K562 (cell line): ENCODE data around the gene RIN3. TPM values are rescaled to one million over a fixed set of nuclear protein-coding genes. Genes with fewer than 3 reads are reported as not detected.

Experiments used
- ATAC-seq: fragments of 200-7000 bp; cut with Tn5 transposase; 3 replicates; pipeline ENCODE4 v1.9.1; 2020; ENCODE audit warnings: moderate library complexity
- BruUV-seq: library from RNA; stranded (reverse); fragments of 400-500 nt; replicated peaks from 2 replicates; lab custom pipeline; 2021; lab: Mats Ljungman, UMichigan
- CTCF ChIA-PET: fragments of 300-600 bp; formaldehyde crosslinking; extraction: SDS; loops from one replicate; lab custom pipeline; 2021; ENCODE audit warnings: low intra/inter-chr PET ratio; lab: Yijun Ruan, JAX
- POLR2A ChIA-PET: fragments of 300-600, 350-650 bp; sonication (Branson Sonifier 250); formaldehyde crosslinking; extraction: SDS; loops from one replicate; lab custom pipeline; 2021; ENCODE audit warnings: antibody characterized with exemption, inconsistent platforms; lab: Yijun Ruan, JAX
- DNase-seq, 4 experiments: peaks; one replicate each; pipeline versions ENCODE4 v3.0.0 to v3.0.0-alpha.2; 2011 to 2018; ENCODE audit warnings: low spot score in 3 of 4, mixed read lengths in 3 of 4; ENCODE audit errors: extremely low read depth in 1 of 4
- FAIRE-seq: peaks from 2 replicates; lab custom pipeline; 2011; peaks lifted over from hg19 to GRCh38; lab: Jason Lieb, UNC
- H2AFZ ChIP-seq: 2 replicates; pipeline ENCODE4 v1.6.0; 2011; ENCODE audit warnings: low read depth, low read length, control low read depth, inconsistent platforms
- H3K27ac ChIP-seq: fragments of 200-600 bp; 3 replicates; pipeline ENCODE4 v1.8.0; 2011; ENCODE audit warnings: low read depth, mild to moderate bottlenecking, control low read depth, inconsistent platforms, low read length, moderate library complexity, mixed read lengths; ENCODE audit errors: extremely low read depth
- H3K27me3 ChIP-seq, 2 experiments: fragments of 300-600 bp in 1 of 2; 2 replicates in 1 of 2; 3 replicates in 1 of 2; pipeline versions ENCODE4 v1.6.0 to v1.8.0; 2011; ENCODE audit warnings: inconsistent platforms in 2 of 2, low read length in 2 of 2, mild to moderate bottlenecking in 1 of 2, mixed read lengths in 1 of 2, moderate library complexity in 1 of 2; ENCODE audit not compliant: control insufficient read depth in 2 of 2, insufficient read depth in 2 of 2
- H3K36me3 ChIP-seq: fragments of 300-600 bp; 3 replicates; pipeline ENCODE4 v1.8.0; 2011; ENCODE audit warnings: mild to moderate bottlenecking, low read length, inconsistent platforms; ENCODE audit not compliant: control insufficient read depth, insufficient read depth
- H3K4me1 ChIP-seq, 2 experiments: fragments of 200-600 bp in 1 of 2; replicated peaks in 1 of 2; 2 replicates in 1 of 2; 3 replicates in 1 of 2; pipeline versions ENCODE4 v1.5.1 to v1.8.0; 2011; ENCODE audit warnings: inconsistent platforms in 2 of 2, low read length in 2 of 2, mild to moderate bottlenecking in 1 of 2, mixed read lengths in 1 of 2, moderate library complexity in 1 of 2; ENCODE audit not compliant: control insufficient read depth in 2 of 2, insufficient read depth in 2 of 2
- H3K4me2 ChIP-seq: 2 replicates; pipeline ENCODE4 v1.6.1; 2011; ENCODE audit warnings: low read length, control low read depth, inconsistent platforms, mixed read lengths; ENCODE audit not compliant: insufficient read depth
- H3K4me3 ChIP-seq: fragments of 200-600 bp; sonication (generic), shearing (Covaris generic); 2 replicates; pipeline ENCODE4 v1.5.1; 2016; ENCODE audit warnings: control low read depth, inconsistent platforms
- H3K79me2 ChIP-seq: fragments of 200-600 bp; 3 replicates; pipeline ENCODE4 v1.8.0; 2011; ENCODE audit warnings: low read length, inconsistent platforms; ENCODE audit not compliant: control insufficient read depth, insufficient read depth
- H3K9ac ChIP-seq, 2 experiments: 2 replicates each; pipeline versions ENCODE4 v1.6.0 to v1.6.1; 2011; ENCODE audit warnings: low read depth in 2 of 2, low read length in 2 of 2, control low read depth in 1 of 2, inconsistent platforms in 1 of 2, mild to moderate bottlenecking in 1 of 2, mixed read lengths in 1 of 2; ENCODE audit not compliant: insufficient read depth in 1 of 2
- H3K9me1 ChIP-seq: one replicate; pipeline ENCODE4 v1.6.0; 2011; ENCODE audit warnings: inconsistent platforms, mild to moderate bottlenecking, low read length, moderate library complexity; ENCODE audit not compliant: control insufficient read depth, insufficient read depth
- H3K9me3 ChIP-seq: replicated peaks from 2 replicates; pipeline ENCODE4 v1.5.1; 2011; ENCODE audit warnings: low read depth, low read length, inconsistent platforms; ENCODE audit not compliant: control insufficient read depth, insufficient read depth
- H4K20me1 ChIP-seq: replicated peaks from 2 replicates; pipeline ENCODE4 v1.6.1; 2011; ENCODE audit warnings: low read length, inconsistent platforms, mixed read lengths; ENCODE audit not compliant: control insufficient read depth, insufficient read depth
- BRCA1 ChIP-seq, 2 experiments: fragments of 450-650 bp in 1 of 2; sonication (generic) in 1 of 2; formaldehyde crosslinking in 1 of 2; IDR thresholded peaks; 2 replicates each; pipeline versions ENCODE4 v1.5.0 to v1.6.1; 2017 to 2020; ENCODE audit warnings: mild to moderate bottlenecking in 1 of 2, missing genetic modification reagents in 1 of 2
- IRF9 ChIP-seq: fragments of 450-650 bp; IDR thresholded peaks from 2 replicates; pipeline ENCODE4 v1.6.1; 2016; ENCODE audit warnings: missing biosample characterization, missing genetic modification characterization
- KLF6 ChIP-seq: fragments of 250-450 bp; sonication (Bioruptor Pico); IDR thresholded peaks from 2 replicates; pipeline ENCODE4 v1.4.0; 2020; ENCODE audit warnings: mild to moderate bottlenecking, moderate library complexity, borderline replicate concordance
- ZBTB11 ChIP-seq, 3 experiments: fragments of 200-800 bp in 1 of 3; fragments of 250-450 bp in 1 of 3; fragments of 450-650 bp in 1 of 3; sonication (Bioruptor Pico) in 1 of 3; sonication (Bioruptor generic) in 1 of 3; formaldehyde crosslinking in 1 of 3; IDR thresholded peaks; 2 replicates each; pipeline versions ENCODE4 v1.6.1 to v1.8.0; 2016 to 2022; ENCODE audit warnings: mild to moderate bottlenecking in 2 of 3, missing genetic modification characterization in 2 of 3, missing compliant biosample characterization in 1 of 3, moderate library complexity in 1 of 3
- ZFP30 ChIP-seq: fragments of 250-450 bp; sonication (Bioruptor Pico); IDR thresholded peaks from 2 replicates; pipeline ENCODE4 v1.8.0; 2022; ENCODE audit warnings: moderate library complexity, mild to moderate bottlenecking, inconsistent platforms, borderline replicate concordance
- ZNF449 ChIP-seq: fragments of 250-450 bp; sonication (Bioruptor Pico); IDR thresholded peaks from 2 replicates; pipeline ENCODE4 v1.8.0; 2022; ENCODE audit warnings: moderate library complexity, mild to moderate bottlenecking, inconsistent platforms
- WGBS: fragments of 100-300 bp; shearing (Covaris generic); methylation state at CpG from one replicate; pipeline ENCODE4 v1.1.6; 2016; ENCODE audit warnings: low coverage, mixed read lengths; ENCODE audit not compliant: insufficient coverage; ENCODE audit errors: missing lambda C conversion rate; 5-methylcytosine and 5-hydroxymethylcytosine counted together
- in situ Hi-C: fragments of 300-500 bp; cut with MboI; formaldehyde crosslinking; loops from 4 replicates; pipeline ENCODE4 v1.15.0; 2018; ENCODE audit warnings: inconsistent platforms, mixed read lengths
- intact Hi-C: fragments of 100-400 bp; cut with micrococcal nuclease; formaldehyde crosslinking; loops from 2 replicates; pipeline ENCODE4 v1.14.2; 2022
- polyA plus RNA-seq, 8 experiments: library from polyadenylated mRNA; depleted of rRNA in 4 of 8; stranded (reverse) in 5 of 8; unstranded in 3 of 8; fragments of >200 nt; fragmentation: Nextera tagmentation in 2 of 8; fragmentation: Illumina TruSeq in 1 of 8; extraction: Ambion mirVana in 2 of 8; extraction: Trizol in 1 of 8; gene quantifications; 2 replicates each; pipeline versions ENCODE4 v1.2.1 to v1.2.3, GENCODE V29; 2011 to 2014; ENCODE audit warnings: inconsistent platforms in 1 of 8, missing spikeins in 1 of 8
- total RNA-seq, 7 experiments: library from RNA; depleted of rRNA in 6 of 7; stranded (reverse); fragments of >200 nt in 6 of 7; fragmentation: Illumina TruSeq in 2 of 7; extraction: Trizol in 2 of 7; gene quantifications; 2 replicates each; pipeline versions ENCODE4 v1.2.1 to v1.2.3, GENCODE V29; 2011 to 2021; ENCODE audit warnings: low replicate concordance in 1 of 7

The RIN3 gene
- total and polyA plus RNA-seq, 9 of the 15 experiments (the other 6 are each of a cell fraction or from before 2014, with no cell fraction given) = 0.01 to 0.49 (median 0.08) TPM; not detected in 5

GRCh38 chr14:92538412-92538985 lies 24.9 kb downstream of the RIN3 start (continued):
- TF ChIP-seq ZBTB11 (CRISPR knock-in tag; IDR thresholded peaks at IDR 0.05) (no peak), BRCA1 (IDR thresholded peaks at IDR 0.05) (no peak), BRCA1 (CRISPR knock-in tag; IDR thresholded peaks at IDR 0.05) (no peak)

- no peaks in the 10 kb centered on the region for H3K79me2 ChIP-seq
- H3K9me3 ChIP-seq = no peaks in the 10 kb centered on the region
- no peak for TF ChIP-seq KLF6 (CRISPR knock-in tag)
- TF ChIP-seq ZFP30 (CRISPR knock-in tag) = no peak
- no peak for TF ChIP-seq ZNF449 (CRISPR knock-in tag)
- no peak for TF ChIP-seq IRF9
These were observed 25.8 kb downstream of the RIN3 start for GRCh38 chr14:92539419-92539818.

More at GRCh38 chr14:92539419-92539818, 25.8 kb downstream of the RIN3 start:
- Histone ChIP-seq H3K9me1 (no peaks in the 10 kb centered on the region), H3K27ac (no peak overlapping the region), H3K4me3 (no peak overlapping the region), H3K27me3 (peaks cover 0 to 15% of the 10 kb centered on the region in 2 experiments; a peak in 1 of 5 replicates), H3K9ac (no peak overlapping the region), H4K20me1 (no peaks in the 10 kb centered on the region), H3K36me3 (no peaks in the 10 kb centered on the region), H3K4me1 (no peaks in the 10 kb centered on the region), H3K4me2 (no peak overlapping the region), H2AFZ (no peak overlapping the region)
- ChIA-PET CTCF (no interaction called here), POLR2A (no interaction called here)
- intact Hi-C loops = no loop called here
- in situ Hi-C loops = no loop called here
- BruUV-seq = no TSS peak
- WGBS = 20% methylated on average over 2 of the region's 3 CpGs
- no peak for ATAC-seq
- DNase-seq = no peak
- FAIRE-seq = no peak
